ENCODE measurements around the gene INCENP.

DNA sequence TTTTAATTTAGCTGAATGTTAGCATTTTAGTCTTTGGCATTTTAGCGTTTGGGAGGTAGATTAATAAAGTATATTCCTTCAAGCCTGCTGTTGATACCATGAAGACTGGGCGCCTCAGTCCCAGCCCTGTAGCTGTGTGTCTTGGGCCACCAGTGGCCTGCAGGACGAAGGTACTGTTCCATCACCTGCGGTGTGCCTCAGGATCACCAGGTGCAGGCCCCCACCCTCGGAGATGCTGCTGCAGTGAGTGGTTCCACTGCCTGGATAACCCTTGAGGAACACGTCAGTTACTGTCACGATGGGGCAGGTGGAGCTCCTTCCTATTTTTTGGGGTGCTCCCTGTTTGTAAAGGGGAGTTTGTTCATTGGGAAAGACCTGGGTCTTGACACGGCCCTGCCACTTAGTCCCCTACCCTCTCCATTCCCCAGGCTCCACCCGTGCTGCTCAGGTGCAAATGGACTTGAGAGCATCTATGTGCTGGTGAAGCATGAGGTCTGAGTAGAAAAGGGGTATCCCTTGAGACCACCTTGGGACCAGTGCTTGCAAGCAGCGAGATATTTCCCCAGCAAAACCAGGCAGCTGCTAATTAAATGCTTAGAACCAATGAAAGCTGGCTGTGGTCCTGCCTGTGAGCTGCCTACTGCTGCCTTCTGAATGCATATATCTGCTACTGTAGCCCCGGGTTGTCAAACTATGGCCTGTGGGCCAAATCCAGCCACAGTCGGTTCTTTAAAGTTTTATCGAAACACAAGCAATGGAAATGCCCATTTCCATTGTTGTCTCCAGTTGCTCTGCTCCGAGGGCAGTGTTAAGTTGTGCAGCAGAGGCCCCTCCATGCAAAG, 28.7 kb downstream of the INCENP start:
- TF ChIP-seq POLR2AphosphoS5 (IDR thresholded peaks at IDR 0.05; ENCODE audit: low read depth) (no peak), EZH2phosphoT487 (IDR thresholded peaks at IDR 0.05; ENCODE audit: unreplicated experiment) (no peak), EZH2 (IDR thresholded peaks at IDR 0.05; ENCODE audit: low read depth, unreplicated experiment) (no peak), ZNF331 (CRISPR knock-in tag; IDR thresholded peaks at IDR 0.05; ENCODE audit: low read depth) (no peak), CREB1 (CRISPR knock-in tag; IDR thresholded peaks at IDR 0.05; ENCODE audit: low read depth) (no peak), JUNB (IDR thresholded peaks at IDR 0.05; ENCODE audit: unreplicated experiment) (no peak), ZNF114 (CRISPR knock-in tag; IDR thresholded peaks at IDR 0.05) (no peak), STAT1 (IDR thresholded peaks at IDR 0.05; ENCODE audit: unreplicated experiment) (no peak), ETS1 (IDR thresholded peaks at IDR 0.05) (no peak), NANOG (IDR thresholded peaks at IDR 0.05; ENCODE audit: borderline replicate concordance) (no peak)
- TF ChIP-seq, protein P1, sequence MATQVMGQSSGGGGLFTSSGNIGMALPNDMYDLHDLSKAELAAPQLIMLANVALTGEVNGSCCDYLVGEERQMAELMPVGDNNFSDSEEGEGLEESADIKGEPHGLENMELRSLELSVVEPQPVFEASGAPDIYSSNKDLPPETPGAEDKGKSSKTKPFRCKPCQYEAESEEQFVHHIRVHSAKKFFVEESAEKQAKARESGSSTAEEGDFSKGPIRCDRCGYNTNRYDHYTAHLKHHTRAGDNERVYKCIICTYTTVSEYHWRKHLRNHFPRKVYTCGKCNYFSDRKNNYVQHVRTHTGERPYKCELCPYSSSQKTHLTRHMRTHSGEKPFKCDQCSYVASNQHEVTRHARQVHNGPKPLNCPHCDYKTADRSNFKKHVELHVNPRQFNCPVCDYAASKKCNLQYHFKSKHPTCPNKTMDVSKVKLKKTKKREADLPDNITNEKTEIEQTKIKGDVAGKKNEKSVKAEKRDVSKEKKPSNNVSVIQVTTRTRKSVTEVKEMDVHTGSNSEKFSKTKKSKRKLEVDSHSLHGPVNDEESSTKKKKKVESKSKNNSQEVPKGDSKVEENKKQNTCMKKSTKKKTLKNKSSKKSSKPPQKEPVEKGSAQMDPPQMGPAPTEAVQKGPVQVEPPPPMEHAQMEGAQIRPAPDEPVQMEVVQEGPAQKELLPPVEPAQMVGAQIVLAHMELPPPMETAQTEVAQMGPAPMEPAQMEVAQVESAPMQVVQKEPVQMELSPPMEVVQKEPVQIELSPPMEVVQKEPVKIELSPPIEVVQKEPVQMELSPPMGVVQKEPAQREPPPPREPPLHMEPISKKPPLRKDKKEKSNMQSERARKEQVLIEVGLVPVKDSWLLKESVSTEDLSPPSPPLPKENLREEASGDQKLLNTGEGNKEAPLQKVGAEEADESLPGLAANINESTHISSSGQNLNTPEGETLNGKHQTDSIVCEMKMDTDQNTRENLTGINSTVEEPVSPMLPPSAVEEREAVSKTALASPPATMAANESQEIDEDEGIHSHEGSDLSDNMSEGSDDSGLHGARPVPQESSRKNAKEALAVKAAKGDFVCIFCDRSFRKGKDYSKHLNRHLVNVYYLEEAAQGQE (IDR thresholded peaks at IDR 0.05; ENCODE audit: unreplicated experiment), result no peak
- TF ChIP-seq, protein P2, sequence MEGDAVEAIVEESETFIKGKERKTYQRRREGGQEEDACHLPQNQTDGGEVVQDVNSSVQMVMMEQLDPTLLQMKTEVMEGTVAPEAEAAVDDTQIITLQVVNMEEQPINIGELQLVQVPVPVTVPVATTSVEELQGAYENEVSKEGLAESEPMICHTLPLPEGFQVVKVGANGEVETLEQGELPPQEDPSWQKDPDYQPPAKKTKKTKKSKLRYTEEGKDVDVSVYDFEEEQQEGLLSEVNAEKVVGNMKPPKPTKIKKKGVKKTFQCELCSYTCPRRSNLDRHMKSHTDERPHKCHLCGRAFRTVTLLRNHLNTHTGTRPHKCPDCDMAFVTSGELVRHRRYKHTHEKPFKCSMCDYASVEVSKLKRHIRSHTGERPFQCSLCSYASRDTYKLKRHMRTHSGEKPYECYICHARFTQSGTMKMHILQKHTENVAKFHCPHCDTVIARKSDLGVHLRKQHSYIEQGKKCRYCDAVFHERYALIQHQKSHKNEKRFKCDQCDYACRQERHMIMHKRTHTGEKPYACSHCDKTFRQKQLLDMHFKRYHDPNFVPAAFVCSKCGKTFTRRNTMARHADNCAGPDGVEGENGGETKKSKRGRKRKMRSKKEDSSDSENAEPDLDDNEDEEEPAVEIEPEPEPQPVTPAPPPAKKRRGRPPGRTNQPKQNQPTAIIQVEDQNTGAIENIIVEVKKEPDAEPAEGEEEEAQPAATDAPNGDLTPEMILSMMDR (conservative IDR thresholded peaks at IDR 0.05; ENCODE audit: low read depth in 2 of 2), result no peak

Data from GM23338 (cell line).